Liver (tissue), 9 donors: Measurements from ENCODE around the gene ZSCAN22. TPM values are rescaled to one million over a fixed set of nuclear protein-coding genes. Genes with fewer than 3 reads are reported as not detected.
A peak's percentile ranks its signal among the peaks of the same experiment; 100 is the strongest.

Source experiments
- DNase-seq: peaks from one replicate; pipeline ENCODE4 v3.0.0-alpha.2; 2017; ENCODE audit warnings: low spot score
- H3K27ac ChIP-seq, 2 donors: one replicate each; pipeline ENCODE4 v1.7.0; 2013; ENCODE audit warnings: inconsistent platforms in 2 of 2, low read length in 2 of 2, control low read depth in 1 of 2, low read depth in 1 of 2, mild to moderate bottlenecking in 1 of 2
- H3K27me3 ChIP-seq, 4 donors: one replicate each; pipeline versions ENCODE4 v1.6.1 to v1.7.0; 2013; ENCODE audit warnings: low read length in 3 of 4, inconsistent platforms in 1 of 4, mild to moderate bottlenecking in 1 of 4, moderate library complexity in 1 of 4; ENCODE audit not compliant: control insufficient read depth in 4 of 4, insufficient read depth in 4 of 4
- H3K36me3 ChIP-seq, 4 donors: one replicate each; pipeline versions ENCODE4 v1.6.1 to v1.7.0; 2013; ENCODE audit warnings: low read length in 3 of 4, mild to moderate bottlenecking in 3 of 4, low read depth in 1 of 4, moderate library complexity in 1 of 4; ENCODE audit not compliant: control insufficient read depth in 4 of 4, insufficient read depth in 3 of 4
- H3K4me1 ChIP-seq, 4 donors: one replicate each; pipeline versions ENCODE4 v1.6.1 to v1.7.0; 2013; ENCODE audit warnings: low read length in 3 of 4, mild to moderate bottlenecking in 3 of 4, moderate library complexity in 1 of 4; ENCODE audit not compliant: control insufficient read depth in 4 of 4, insufficient read depth in 4 of 4
- H3K4me3 ChIP-seq, 3 donors: one replicate each; pipeline versions ENCODE4 v1.6.1 to v1.7.0; 2013; ENCODE audit warnings: low read length in 3 of 3, control low read depth in 1 of 3, low read depth in 1 of 3, mild to moderate bottlenecking in 1 of 3
- H3K9ac ChIP-seq, 2 donors: one replicate each; pipeline ENCODE4 v1.7.0; 2013; ENCODE audit warnings: low read length in 2 of 2, mild to moderate bottlenecking in 2 of 2, moderate library complexity in 2 of 2, control low read depth in 1 of 2, low read depth in 1 of 2
- H3K9me3 ChIP-seq, 4 donors: one replicate each; pipeline versions ENCODE4 v1.6.1 to v1.7.0; 2013; ENCODE audit warnings: low read length in 3 of 4; ENCODE audit not compliant: control insufficient read depth in 4 of 4
- FOXA1 ChIP-seq: IDR thresholded peaks from 2 replicates; pipeline ENCODE4 v1.6.1; 2016; ENCODE audit warnings: antibody characterized with exemption
- FOXA2 ChIP-seq: IDR thresholded peaks from 2 replicates; pipeline ENCODE4 v1.6.1; 2016; ENCODE audit warnings: antibody characterized with exemption
- GABPA ChIP-seq, 2 donors: IDR thresholded peaks in 1 of 2; conservative IDR thresholded peaks in 1 of 2; 2 replicates each; pipeline ENCODE4 v1.6.1; 2016; ENCODE audit warnings: antibody characterized with exemption in 2 of 2, mild to moderate bottlenecking in 1 of 2, moderate library complexity in 1 of 2
- HNF4A ChIP-seq, 2 donors: conservative IDR thresholded peaks; 2 replicates each; pipeline ENCODE4 v1.6.1; 2016; ENCODE audit warnings: antibody characterized with exemption in 2 of 2, mild to moderate bottlenecking in 2 of 2
- HNF4G ChIP-seq: IDR thresholded peaks from 2 replicates; pipeline ENCODE4 v1.6.1; 2016; ENCODE audit warnings: antibody characterized with exemption
- JUND ChIP-seq, 2 donors: IDR thresholded peaks; 2 replicates each; pipeline ENCODE4 v1.6.1; 2016; ENCODE audit warnings: antibody characterized with exemption in 2 of 2
- NR2F2 ChIP-seq: IDR thresholded peaks from 2 replicates; pipeline ENCODE4 v1.6.1; 2016; ENCODE audit warnings: antibody characterized with exemption
- RAD21 ChIP-seq, 2 donors: IDR thresholded peaks; 2 replicates each; pipeline ENCODE4 v1.6.1; 2016; ENCODE audit warnings: antibody characterized with exemption in 2 of 2, mild to moderate bottlenecking in 2 of 2
- RXRA ChIP-seq, 2 donors: IDR thresholded peaks; 2 replicates each; pipeline ENCODE4 v1.6.1; 2017 to 2018; ENCODE audit warnings: antibody characterized with exemption in 2 of 2, mild to moderate bottlenecking in 1 of 2
- SP1 ChIP-seq: IDR thresholded peaks from 2 replicates; pipeline ENCODE4 v1.6.1; 2018; ENCODE audit warnings: antibody characterized with exemption, mild to moderate bottlenecking
- TAF1 ChIP-seq: conservative IDR thresholded peaks from 2 replicates; pipeline ENCODE4 v1.6.1; 2016; ENCODE audit warnings: antibody characterized with exemption, mild to moderate bottlenecking
- YY1 ChIP-seq: IDR thresholded peaks from 2 replicates; pipeline ENCODE4 v1.6.1; 2016; ENCODE audit warnings: antibody characterized with exemption, mild to moderate bottlenecking
- WGBS: extraction: QIAGEN DNeasy Blood & Tissue Kit; methylation state at CpG from one replicate; pipeline ENCODE4 v1.1.7; 2013; 5-methylcytosine and 5-hydroxymethylcytosine counted together
- polyA plus RNA-seq, 2 donors: library from polyadenylated mRNA; stranded (reverse) in 1 of 2; unstranded in 1 of 2; fragments of 200-250 nt in 1 of 2; fragments of >200 nt in 1 of 2; fragmentation: Nextera tagmentation in 1 of 2; extraction: Ambion mirVana in 1 of 2; gene quantifications; one replicate each; pipeline versions ENCODE4 v1.2.1 to v1.2.3, GENCODE V29; 2013 to 2015
- total RNA-seq, 2 donors: library from RNA; depleted of rRNA; stranded (reverse); fragments of >200 nt; gene quantifications; one replicate each; pipeline ENCODE4 v1.2.3, GENCODE V29; 2014
- TF ChIP-seq, protein P1 (sequence below): fragments of 150-350 bp; IDR thresholded peaks from 2 replicates; pipeline ENCODE4 v1.5.1; 2017; ENCODE audit warnings: improper control_type of control experiment, low read depth, low read length; ENCODE audit not compliant: missing input control
- TF ChIP-seq, protein P2 (sequence below): IDR thresholded peaks from 2 replicates; pipeline ENCODE4 v1.6.1; 2016; ENCODE audit warnings: antibody characterized with exemption
- TF ChIP-seq, protein P3 (sequence below): IDR thresholded peaks from 2 replicates; pipeline ENCODE4 v1.6.1; 2016; ENCODE audit warnings: antibody characterized with exemption
- TF ChIP-seq, protein P4 (sequence below): IDR thresholded peaks from 2 replicates; pipeline ENCODE4 v1.6.1; 2016; ENCODE audit warnings: antibody characterized with exemption, mild to moderate bottlenecking
- TF ChIP-seq, protein P5 (sequence below): IDR thresholded peaks from 2 replicates; pipeline ENCODE4 v1.6.1; 2016; ENCODE audit warnings: antibody characterized with exemption
- donor health status: healthy.
- donor health status: healthy.
- donor health status: healthy.
- donor health status: healthy.
- donor health status: healthy.

Gene ZSCAN22
- total and polyA plus RNA-seq, 4 donors, result 0.88 to 3.5 (median 2.0) TPM

DNA sequence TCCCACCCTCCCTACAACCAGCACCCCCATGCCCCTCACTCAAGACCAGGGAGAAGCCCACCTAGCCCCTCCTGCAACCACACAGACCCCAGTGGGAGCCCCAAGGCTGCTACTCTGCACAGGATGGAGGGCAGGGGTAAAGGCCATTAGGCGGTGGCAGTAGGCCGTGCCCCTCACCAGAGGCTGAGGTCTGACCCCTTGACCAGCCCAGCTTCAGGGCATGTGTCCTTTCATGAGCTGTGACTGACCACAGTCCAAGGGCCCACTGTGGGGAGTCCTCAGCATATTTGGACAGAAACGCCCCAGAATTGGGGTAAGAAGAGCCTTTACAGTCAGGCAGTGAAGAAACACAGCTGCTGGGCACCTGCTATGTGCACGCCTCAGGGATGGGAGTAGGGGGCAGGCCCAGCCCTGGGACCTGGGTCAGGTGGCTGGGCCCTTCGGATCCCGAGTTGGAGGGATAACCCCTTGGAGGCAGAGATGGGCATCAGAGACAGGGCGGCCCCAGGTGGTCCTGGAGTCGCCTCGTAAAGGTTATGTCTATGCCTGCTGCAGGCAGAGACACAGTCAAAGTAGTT is 58.6 kb downstream of the ZSCAN22 start:
- DNase-seq, result no peak
- Histone ChIP-seq H3K36me3 (peaks cover 0 to 11% (median 6%) of the 10 kb centered on the region in 4 donors), H3K27ac (peak overlapping the region; percentile 99), H3K9ac (no peak overlapping the region), H3K27me3 (no peaks in the 10 kb centered on the region), H3K4me1 (peaks cover 14 to 34% (median 25%) of the 10 kb centered on the region in 4 donors), H3K9me3 (no peaks in the 10 kb centered on the region), H3K4me3 (peak overlapping the region in 1 of 3 donors; percentile 72)
- TF ChIP-seq FOXA2, result no peak
- TF ChIP-seq JUND (IDR thresholded peaks at IDR 0.05), result no peak
- TF ChIP-seq GABPA (IDR thresholded peaks at IDR 0.05 in 1 of 2, conservative IDR thresholded peaks at IDR 0.05 in 1 of 2), result no peak
- no peak for TF ChIP-seq HNF4A (conservative IDR thresholded peaks at IDR 0.05)
- TF ChIP-seq, protein P1, sequence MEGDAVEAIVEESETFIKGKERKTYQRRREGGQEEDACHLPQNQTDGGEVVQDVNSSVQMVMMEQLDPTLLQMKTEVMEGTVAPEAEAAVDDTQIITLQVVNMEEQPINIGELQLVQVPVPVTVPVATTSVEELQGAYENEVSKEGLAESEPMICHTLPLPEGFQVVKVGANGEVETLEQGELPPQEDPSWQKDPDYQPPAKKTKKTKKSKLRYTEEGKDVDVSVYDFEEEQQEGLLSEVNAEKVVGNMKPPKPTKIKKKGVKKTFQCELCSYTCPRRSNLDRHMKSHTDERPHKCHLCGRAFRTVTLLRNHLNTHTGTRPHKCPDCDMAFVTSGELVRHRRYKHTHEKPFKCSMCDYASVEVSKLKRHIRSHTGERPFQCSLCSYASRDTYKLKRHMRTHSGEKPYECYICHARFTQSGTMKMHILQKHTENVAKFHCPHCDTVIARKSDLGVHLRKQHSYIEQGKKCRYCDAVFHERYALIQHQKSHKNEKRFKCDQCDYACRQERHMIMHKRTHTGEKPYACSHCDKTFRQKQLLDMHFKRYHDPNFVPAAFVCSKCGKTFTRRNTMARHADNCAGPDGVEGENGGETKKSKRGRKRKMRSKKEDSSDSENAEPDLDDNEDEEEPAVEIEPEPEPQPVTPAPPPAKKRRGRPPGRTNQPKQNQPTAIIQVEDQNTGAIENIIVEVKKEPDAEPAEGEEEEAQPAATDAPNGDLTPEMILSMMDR, result no peak
- TF ChIP-seq HNF4G, result no peak
- TF ChIP-seq NR2F2, result no peak
- TF ChIP-seq, protein P2, sequence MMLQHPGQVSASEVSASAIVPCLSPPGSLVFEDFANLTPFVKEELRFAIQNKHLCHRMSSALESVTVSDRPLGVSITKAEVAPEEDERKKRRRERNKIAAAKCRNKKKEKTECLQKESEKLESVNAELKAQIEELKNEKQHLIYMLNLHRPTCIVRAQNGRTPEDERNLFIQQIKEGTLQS, result no peak
- no peak for TF ChIP-seq RAD21 (IDR thresholded peaks at IDR 0.05)
- no peak for TF ChIP-seq RXRA (IDR thresholded peaks at IDR 0.05)
- no peak for TF ChIP-seq YY1
- TF ChIP-seq, protein P3, sequence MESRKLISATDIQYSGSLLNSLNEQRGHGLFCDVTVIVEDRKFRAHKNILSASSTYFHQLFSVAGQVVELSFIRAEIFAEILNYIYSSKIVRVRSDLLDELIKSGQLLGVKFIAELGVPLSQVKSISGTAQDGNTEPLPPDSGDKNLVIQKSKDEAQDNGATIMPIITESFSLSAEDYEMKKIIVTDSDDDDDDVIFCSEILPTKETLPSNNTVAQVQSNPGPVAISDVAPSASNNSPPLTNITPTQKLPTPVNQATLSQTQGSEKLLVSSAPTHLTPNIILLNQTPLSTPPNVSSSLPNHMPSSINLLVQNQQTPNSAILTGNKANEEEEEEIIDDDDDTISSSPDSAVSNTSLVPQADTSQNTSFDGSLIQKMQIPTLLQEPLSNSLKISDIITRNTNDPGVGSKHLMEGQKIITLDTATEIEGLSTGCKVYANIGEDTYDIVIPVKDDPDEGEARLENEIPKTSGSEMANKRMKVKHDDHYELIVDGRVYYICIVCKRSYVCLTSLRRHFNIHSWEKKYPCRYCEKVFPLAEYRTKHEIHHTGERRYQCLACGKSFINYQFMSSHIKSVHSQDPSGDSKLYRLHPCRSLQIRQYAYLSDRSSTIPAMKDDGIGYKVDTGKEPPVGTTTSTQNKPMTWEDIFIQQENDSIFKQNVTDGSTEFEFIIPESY, result no peak
- no peak for TF ChIP-seq TAF1
- TF ChIP-seq FOXA1, result no peak
- TF ChIP-seq SP1, result no peak
- WGBS, result 86% methylated on average over 9 of the region's 9 CpGs

DNA sequence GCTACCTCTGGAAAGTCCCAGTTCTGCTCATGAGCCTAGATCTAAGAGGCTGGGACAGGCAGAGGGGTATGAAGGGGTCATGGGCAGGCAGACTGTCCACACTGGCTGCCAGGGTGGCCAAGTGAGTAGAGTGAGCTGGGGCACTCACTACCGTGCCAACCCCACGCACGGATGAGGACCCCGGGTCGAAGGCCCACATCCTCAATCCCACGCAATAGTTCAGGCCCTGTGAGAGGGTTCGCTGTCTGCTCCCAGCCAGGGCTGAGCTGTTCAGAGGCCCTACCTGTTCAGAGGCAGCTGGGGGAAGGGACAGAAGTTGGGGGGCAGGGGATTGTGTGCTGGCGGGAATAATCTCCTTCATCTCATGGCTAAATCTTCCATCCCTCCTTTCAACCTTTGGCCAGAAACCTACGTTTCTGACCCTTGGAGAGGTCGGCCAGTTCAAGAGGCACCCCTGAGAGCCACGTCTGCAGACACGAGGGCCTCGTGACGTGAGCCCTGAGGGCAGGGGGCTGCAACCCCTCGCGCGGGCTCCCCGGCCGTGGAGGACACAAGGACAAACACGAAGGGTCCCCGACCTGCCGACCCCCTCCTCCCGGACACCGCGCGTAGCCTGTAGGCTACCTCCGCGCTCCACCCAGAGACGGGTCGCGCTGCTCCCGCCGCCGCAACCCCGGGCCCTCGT is 59.2 kb downstream of the ZSCAN22 start:
- H3K4me1 ChIP-seq, result peaks cover 14 to 33% (median 25%) of the 10 kb centered on the region in 4 donors
- TF ChIP-seq HNF4G (no peak), RAD21 (IDR thresholded peaks at IDR 0.05) (no peak), YY1 (no peak), FOXA1 (no peak), HNF4A (conservative IDR thresholded peaks at IDR 0.05) (no peak), NR2F2 (no peak), TAF1 (no peak), RXRA (IDR thresholded peaks at IDR 0.05) (no peak), JUND (IDR thresholded peaks at IDR 0.05) (no peak)
- TF ChIP-seq, protein P4, sequence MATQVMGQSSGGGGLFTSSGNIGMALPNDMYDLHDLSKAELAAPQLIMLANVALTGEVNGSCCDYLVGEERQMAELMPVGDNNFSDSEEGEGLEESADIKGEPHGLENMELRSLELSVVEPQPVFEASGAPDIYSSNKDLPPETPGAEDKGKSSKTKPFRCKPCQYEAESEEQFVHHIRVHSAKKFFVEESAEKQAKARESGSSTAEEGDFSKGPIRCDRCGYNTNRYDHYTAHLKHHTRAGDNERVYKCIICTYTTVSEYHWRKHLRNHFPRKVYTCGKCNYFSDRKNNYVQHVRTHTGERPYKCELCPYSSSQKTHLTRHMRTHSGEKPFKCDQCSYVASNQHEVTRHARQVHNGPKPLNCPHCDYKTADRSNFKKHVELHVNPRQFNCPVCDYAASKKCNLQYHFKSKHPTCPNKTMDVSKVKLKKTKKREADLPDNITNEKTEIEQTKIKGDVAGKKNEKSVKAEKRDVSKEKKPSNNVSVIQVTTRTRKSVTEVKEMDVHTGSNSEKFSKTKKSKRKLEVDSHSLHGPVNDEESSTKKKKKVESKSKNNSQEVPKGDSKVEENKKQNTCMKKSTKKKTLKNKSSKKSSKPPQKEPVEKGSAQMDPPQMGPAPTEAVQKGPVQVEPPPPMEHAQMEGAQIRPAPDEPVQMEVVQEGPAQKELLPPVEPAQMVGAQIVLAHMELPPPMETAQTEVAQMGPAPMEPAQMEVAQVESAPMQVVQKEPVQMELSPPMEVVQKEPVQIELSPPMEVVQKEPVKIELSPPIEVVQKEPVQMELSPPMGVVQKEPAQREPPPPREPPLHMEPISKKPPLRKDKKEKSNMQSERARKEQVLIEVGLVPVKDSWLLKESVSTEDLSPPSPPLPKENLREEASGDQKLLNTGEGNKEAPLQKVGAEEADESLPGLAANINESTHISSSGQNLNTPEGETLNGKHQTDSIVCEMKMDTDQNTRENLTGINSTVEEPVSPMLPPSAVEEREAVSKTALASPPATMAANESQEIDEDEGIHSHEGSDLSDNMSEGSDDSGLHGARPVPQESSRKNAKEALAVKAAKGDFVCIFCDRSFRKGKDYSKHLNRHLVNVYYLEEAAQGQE, result no peak
- TF ChIP-seq, protein P1, result no peak
- TF ChIP-seq, protein P5, sequence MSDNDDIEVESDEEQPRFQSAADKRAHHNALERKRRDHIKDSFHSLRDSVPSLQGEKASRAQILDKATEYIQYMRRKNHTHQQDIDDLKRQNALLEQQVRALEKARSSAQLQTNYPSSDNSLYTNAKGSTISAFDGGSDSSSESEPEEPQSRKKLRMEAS, result no peak
- TF ChIP-seq, protein P3, result no peak
- TF ChIP-seq, protein P2, result no peak

More for the DNA sequence above, 59.2 kb downstream of the ZSCAN22 start:
- H3K9ac ChIP-seq, result peak overlapping the region; percentile 61 to 95
- peak overlapping the region; percentile 72 to 91 (median 87) for H3K4me3 ChIP-seq
- H3K27ac ChIP-seq, result peak overlapping the region; percentile 99
- no peak for DNase-seq
- H3K9me3 ChIP-seq, result no peaks in the 10 kb centered on the region
- 13% methylated on average over 36 of the region's 36 CpGs for WGBS
- no peaks in the 10 kb centered on the region for H3K27me3 ChIP-seq
- peaks cover 4 to 17% (median 10%) of the 10 kb centered on the region in 4 donors for H3K36me3 ChIP-seq
